HG03575 (cell line): ENCODE measurements around the gene TBC1D17.

Experiments used
- ATAC-seq: cut with Tn5 transposase; IDR thresholded peaks from one replicate; pipeline ENCODE4 v1.9.1; 2021; ENCODE audit not compliant: unreplicated experiment, insufficient number of reproducible peaks, low FRiP score; ENCODE audit errors: extremely low read depth

The TBC1D17 gene

GRCh38 chr19:49858088-49858985 lies 19.2 kb upstream of the TBC1D17 start:
- no peak for ATAC-seq

DNA sequence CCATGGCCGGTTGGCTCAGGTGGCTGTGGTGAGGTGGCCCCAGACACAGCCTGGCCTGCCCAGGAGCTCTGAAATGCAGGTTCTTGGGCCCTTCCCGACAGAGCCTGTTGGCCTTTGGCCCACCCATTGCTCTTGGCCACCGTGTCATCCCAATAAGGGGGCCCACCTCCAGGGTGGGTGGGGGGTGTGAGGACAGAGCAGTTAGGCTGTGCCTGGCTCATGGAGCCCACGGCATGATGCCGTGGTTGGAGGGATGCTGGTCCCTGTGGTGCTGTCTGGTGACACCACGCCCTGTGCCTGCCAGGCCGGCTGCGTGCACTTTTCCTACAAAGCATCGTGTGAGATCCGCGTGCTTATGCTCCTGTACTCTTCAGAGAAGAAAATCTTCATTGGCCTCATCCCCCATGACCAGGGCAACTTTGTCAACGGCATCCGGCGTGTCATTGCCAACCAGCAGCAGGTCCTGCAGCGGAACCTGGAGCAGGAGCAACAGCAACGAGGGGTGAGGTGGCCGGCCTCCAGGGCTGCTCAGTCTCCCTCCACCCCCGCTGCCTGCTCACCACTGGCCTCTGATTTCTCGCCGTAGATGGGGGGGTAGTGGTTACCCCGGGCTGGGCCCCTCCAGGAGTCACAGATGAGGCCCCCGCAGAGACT lies 17.7 kb upstream of the TBC1D17 start:
- ATAC-seq, result no peak

- ATAC-seq, result no peak
Measured at GRCh38 chr19:49860336-49861102, 17.0 kb upstream of the TBC1D17 start.

- ATAC-seq, result no peak
Measured at GRCh38 chr19:49861107-49861506, 16.4 kb upstream of the TBC1D17 start.

DNA sequence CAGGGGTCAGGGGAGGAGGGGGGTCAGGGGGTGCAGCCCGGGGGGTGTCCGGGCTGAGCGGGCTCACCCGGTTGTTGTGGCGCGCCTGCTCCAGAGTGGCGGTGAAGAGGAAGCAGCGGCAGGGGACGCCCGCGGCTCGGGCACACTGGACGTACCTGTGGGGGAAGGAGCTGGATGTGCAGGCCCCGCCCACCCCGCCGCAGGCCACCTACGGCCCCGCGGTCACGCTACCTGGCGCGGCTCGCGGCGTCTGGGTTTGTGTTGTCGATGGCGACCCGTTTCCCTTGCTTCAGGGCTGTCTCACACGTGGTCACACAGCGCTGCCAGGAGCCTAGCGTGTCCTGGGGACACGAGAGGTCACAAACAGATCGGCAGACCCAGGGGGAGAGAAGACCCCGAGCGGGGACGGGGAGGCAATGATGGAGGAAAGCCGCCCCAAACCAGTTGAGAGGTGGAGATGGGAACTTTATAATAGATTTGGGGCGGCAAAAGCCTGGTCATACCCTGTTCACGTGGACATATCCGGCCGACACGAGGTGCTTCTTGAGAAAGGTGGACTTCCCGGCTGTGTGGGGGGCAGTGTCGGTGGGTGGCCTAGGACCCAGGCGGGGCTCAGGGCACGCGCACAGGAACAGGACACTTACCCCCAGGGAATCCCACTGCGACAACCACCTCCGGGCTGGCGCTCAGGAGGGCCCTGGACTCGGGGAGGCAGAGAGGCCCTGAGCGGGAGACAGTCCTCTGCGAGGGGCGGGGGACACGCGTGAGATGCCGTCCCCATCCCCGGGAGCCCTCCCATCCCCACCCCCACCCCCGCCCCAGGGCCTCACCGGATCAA lies 15.7 kb upstream of the TBC1D17 start:
- no peak for ATAC-seq

- ATAC-seq, result no peak
Measured at GRCh38 chr19:49862391-49863253, 14.9 kb upstream of the TBC1D17 start.

DNA sequence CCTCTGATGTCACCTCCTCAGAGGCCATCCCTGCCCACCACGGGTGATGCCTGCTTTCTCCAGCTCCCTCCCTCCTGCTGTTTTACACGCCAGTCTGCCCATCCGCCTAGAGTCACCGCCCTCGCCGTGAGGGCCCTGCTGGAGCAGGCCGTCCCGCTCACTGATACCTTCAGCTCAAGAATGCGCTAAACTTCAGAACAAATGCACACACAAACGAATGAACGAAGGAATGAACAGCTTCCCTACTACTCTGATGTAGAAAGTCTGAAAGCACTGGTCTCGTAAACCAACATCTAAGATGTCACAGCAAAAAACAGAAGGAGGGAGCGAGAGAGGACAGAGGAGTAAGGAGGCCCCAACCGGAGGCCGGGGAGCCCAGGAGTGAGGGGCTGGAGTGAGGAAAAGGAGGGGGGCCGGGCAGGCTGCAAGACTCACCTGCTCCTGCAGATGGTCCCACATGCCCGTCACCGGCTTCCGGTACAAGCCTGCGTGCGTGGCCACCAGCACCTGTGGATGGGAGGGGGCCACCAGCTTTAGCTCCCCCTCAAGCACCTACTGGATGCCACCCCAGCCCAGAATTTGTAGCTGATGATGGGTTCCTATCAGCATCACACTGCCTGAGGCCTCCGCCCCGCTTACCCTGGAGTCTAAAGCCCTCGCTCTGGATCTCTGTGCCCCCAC lies 14.1 kb upstream of the TBC1D17 start:
- ATAC-seq, result no peak

DNA sequence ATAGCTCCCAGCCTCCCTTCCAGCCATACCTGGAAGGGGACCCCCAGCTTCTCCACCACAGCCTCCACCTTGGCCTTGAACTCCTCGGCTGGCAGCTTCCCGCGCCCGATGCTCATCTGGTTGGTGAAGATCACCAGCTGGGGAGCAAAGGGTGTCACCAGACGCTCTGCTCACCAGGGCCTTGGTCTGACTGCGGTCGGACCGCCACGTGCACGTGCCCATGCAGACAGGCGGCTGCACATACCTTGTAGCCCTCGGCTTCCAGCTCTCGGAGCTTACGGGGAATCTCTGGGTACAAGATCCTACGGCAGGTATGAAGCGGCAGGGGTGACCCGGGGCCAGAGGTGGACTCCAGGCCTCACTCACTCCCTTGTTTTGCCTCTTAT lies 13.6 kb upstream of the TBC1D17 start:
- no peak for ATAC-seq

DNA sequence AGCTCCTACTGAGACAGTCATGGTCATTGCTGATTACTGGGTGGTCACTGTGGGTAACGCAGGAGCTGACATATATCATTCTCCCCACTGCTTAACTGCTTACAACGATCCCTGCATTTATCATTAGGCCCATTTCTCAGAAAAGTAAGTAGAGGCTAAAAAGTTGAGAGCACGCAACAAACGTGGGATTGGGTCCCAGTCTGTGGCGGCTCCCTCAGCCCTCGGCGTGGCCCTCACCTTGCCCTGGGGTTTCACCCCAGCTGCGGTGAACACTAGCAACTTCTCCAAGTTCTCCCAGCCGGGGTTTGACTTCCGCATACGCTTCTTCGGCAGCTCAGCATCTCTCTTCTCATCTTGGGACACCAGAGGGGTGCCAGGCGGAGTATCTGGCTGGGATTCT lies 12.6 kb upstream of the TBC1D17 start:
- ATAC-seq, result no peak

- ATAC-seq, result peak; percentile 35
Measured at GRCh38 chr19:49866933-49867782, 10.3 kb upstream of the TBC1D17 start, which contains the start of gene PNKP. Gene PNKP (minus strand): TSS chr19:49867576. CDS start chr19:49867204, 372 bp downstream.

DNA sequence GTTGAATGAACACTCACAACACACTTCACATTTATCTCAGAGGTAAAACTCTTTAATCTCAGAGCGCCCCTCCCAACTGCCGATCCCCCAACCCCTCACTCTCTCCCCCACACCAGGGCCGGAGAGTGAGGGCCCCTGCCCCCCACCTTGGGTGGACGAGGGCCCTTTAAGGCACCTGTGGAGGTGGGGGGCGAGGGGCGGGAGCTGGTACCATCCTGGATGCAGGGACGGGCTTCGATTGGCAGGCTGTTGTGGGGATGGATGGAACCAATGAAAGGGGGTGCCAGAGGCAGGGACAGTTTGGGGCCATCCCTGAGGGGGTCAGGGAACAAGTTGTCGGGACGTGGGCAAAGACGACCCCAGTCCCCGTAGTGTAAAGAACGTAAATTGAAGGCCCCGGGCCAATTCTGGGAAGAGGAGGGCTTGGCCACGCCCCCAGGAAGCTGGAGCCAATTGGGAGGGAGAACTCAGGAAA lies 8.5 kb upstream of the TBC1D17 start:
- no peak for ATAC-seq

DNA sequence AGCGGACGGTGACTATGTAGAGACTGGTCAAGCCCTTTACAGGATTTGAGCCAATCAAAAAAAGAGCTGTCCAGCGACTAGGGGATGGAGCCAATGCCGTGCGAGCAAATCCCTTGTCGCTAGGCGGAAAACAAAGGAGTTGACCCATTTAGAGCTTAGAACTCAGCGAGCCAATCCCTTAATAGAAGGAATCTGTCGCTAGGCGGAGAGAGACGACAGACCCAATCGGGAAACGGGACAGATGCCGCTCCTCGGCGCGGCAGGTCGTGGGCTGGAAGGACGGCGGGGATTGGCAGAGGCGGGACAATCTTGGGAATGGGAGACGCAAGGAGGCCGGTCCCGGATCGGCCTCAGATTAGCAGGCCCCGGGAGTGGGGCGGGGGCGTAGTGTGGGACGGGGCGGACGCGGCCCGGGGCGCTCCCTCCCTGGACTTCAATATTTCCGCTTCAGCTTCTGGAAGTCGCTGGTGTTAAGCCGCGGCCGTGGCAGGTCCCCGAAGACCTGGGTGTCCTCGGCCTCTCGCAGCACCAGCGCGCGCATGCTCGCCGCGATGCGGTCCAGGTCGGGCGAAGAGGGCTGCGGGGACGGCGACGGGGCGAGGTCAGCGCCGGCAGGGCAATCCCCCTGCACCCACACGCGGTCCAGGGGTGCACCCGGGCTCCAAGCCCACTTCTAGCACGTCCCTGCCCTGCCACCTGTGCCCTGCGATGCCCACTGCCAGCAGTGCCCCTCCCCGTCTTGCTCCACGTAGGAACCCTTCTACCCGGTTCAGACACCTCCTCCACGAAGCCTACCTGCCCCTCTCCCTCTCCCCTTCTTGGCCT lies 7.8 kb upstream of the TBC1D17 start:
- ATAC-seq, result peak; percentile 29

DNA sequence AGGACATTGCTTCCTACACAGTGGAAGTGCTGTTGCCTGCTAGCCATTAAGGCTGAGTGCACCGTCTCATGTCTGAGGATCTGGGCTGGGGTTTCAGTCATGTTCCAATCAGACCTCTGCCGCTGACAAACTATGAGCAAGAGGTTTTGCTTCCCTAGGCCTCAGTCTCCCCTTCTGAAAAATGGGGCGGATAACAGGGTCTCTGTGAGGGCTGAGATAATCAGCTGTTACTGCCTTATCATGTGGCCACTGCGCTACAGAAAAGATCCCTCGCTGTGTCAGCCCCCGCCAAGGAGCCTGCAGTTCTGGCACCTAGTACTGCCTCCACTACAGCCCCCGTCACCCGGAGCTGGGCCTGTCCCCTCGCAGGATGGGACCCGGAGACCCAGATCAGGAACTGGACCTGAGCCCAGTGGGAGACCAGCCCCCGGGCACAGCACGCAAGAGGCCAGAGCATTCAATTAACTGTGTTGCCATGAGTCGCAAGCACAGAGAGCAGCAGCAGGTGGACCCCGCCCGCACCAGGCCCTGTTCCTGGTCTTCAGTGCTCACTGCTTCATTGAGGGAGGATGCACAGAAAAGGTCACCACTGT lies 7.1 kb upstream of the TBC1D17 start:
- no peak for ATAC-seq

DNA sequence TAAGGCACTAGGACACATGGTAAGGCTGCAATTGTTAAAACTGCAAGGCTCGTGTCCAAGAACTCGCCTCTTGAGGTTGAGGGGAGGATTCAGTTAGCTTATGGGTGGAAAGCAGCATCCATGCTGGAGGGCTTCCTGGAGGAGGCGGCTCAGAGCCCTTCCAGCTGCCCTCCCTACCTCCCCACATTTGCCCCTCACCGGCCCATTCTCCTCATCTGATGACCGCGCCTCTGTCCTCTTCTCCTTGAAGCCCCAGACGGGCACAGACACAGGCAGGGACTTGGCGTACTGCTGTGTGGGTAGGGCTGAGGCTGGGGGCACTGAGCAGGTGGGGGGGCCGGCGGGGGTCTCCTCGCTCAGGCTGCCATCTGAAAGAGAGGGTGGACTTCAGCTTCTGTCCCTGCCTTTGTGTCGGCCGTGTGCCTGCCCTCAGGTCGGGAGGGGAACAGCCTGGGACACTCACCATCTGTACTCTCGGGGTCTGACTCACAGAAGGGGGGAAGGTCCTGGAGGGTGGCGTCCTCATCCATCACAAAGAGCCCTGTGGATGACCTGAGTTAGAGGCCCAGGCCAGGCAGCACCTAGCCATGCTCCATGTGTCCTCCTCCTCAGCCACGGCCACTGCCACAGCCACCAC lies 6.0 kb upstream of the TBC1D17 start:
- no peak for ATAC-seq
